A172 (cell line): ENCODE data around the gene RAPH1. TPM values are rescaled to one million over a fixed set of nuclear protein-coding genes. Genes with fewer than 3 reads are reported as not detected.

Experiments
- DNase-seq: peaks from one replicate; pipeline ENCODE4 v3.0.0-alpha.2; 2015; ENCODE audit warnings: low spot score
- total RNA-seq: library from RNA; depleted of rRNA; stranded (reverse); fragments of >200 nt; shearing (Covaris generic); gene quantifications from 2 replicates; pipeline ENCODE4 v1.2.3, GENCODE V29; 2014; rRNA removed

Gene RAPH1, protein sequence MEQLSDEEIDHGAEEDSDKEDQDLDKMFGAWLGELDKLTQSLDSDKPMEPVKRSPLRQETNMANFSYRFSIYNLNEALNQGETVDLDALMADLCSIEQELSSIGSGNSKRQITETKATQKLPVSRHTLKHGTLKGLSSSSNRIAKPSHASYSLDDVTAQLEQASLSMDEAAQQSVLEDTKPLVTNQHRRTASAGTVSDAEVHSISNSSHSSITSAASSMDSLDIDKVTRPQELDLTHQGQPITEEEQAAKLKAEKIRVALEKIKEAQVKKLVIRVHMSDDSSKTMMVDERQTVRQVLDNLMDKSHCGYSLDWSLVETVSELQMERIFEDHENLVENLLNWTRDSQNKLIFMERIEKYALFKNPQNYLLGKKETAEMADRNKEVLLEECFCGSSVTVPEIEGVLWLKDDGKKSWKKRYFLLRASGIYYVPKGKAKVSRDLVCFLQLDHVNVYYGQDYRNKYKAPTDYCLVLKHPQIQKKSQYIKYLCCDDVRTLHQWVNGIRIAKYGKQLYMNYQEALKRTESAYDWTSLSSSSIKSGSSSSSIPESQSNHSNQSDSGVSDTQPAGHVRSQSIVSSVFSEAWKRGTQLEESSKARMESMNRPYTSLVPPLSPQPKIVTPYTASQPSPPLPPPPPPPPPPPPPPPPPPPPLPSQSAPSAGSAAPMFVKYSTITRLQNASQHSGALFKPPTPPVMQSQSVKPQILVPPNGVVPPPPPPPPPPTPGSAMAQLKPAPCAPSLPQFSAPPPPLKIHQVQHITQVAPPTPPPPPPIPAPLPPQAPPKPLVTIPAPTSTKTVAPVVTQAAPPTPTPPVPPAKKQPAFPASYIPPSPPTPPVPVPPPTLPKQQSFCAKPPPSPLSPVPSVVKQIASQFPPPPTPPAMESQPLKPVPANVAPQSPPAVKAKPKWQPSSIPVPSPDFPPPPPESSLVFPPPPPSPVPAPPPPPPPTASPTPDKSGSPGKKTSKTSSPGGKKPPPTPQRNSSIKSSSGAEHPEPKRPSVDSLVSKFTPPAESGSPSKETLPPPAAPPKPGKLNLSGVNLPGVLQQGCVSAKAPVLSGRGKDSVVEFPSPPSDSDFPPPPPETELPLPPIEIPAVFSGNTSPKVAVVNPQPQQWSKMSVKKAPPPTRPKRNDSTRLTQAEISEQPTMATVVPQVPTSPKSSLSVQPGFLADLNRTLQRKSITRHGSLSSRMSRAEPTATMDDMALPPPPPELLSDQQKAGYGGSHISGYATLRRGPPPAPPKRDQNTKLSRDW
- total RNA-seq = 11.2 and 15.5 TPM in 2 replicates

DNA sequence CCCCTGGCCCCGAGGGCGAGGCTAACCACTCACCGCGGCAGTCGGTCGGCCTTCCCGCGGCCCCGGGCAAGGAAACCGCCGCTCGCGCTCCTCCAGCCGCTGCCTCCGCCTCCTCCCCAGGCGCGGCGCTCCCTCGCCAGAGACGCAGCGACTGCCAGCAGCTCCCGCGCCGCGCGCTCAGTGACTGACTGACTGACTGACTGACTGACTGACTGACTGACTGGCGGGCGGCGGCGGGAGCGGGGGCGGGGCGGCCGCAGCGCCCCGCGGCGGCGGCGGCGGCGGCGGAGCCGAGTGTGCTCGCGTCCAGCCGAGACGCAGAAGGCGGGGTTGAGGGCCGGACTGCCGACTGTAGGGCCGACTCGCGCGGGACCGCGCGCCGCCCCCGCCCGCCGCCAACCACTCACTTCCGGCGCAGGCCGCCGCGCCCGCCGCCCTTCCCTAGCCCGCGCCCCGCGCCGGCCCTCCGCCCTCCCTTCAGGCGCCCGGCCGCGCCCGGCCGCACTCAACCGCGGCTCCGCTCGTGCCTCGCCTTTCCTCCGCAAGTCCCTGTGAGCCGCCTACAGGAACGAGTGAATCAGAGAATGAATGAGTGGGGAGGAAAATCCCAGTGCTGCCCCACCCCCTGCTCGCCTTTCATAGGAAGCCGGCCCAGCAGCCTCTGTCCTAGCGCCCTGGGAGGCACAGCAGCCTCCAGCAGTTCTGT lies at the start of gene RAPH1:
Gene RAPH1 (minus strand): TSS at position 224 of the 706 bp plus-strand sequence. CDS start 39,948 bp downstream, outside the sequence.
- peak; percentile 74 for DNase-seq

DNA sequence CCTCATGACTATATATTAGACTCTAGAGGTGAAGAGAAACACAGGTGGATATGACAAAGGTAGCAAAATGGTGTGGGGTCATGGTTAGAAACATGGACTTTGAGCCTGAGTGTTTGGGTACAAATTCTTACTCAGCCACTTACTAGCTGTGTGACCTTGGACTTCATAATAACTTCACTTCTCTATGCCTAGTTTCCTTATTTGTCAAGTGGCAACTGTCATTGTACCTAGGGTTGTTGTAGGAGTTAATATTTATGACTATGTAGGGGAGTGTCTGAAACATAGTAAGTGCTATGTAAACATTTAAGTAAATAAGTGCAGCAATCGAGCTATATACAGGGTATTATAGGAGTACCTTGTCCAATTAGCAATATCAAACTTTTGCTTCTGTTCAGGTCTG lies 49.7 kb upstream of the RAPH1 start:
- no peak for DNase-seq

DNA sequence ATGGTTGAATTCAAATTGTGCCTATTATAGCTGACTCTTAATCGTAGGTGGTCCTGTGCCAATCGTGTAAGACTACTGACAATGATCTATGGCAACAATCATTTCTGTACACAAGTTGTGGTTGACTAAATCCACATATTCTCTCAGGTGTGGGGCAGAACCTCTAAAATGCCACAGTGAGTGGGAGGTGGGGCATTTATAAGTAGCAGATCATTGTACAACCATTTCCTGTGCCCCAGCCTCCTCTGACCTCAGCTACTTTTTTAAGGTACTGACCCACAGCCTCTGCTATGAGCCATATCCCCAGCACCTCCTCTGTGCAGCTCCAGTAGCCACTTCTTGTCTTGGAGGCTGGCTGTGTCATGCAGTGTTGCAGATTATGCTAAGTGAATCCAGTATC lies 48.6 kb upstream of the RAPH1 start:
- DNase-seq = peak; percentile 80

DNA sequence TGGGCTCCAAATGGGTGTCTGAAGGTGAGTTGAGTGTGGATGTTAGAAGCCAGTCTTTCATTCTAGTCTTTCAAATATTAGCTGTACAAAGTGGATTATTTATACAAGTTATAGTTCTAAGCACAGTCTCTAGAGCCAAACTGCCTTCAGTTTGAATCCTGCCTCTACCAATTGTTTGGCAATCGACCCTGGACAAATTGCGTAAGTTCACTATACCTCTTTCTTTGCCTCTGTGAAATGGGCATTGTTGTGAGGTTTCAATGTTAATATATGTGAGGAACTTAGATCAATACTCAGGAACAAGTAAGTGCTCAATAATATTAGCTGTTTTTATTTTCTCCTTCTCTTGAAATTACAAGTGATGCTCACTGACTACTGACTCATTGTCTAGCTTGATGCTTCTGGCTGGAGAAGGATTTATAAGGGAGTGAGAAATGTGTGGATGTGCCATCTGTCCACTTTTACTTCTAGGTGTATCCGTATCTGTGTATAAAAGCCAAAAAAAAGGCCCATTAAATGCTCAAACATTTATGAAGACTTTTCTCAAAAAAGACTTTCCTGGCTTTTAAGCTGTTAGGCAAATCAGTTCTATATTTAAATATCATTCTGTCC lies 48.1 kb upstream of the RAPH1 start:
- DNase-seq = no peak

DNA sequence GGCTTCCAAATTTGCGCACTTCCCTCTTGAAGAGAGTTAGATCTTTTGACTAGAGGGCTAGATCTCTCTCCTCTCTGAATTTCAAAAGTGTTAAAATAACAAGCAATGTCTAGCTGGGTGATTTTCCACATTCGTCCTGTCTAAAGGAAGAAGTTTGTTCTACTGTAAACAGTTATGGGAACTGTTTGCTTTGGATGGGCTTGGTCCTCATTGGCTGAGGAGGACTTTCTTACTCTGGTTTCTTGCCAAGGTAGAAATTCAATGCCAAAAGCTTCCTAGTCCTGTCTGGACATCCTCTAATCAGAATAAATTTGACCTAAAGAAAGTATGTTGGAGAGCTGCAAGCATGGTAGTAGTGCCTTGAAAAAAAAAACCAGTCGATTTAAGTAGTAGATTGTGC lies 47.4 kb upstream of the RAPH1 start:
- no peak for DNase-seq

DNA sequence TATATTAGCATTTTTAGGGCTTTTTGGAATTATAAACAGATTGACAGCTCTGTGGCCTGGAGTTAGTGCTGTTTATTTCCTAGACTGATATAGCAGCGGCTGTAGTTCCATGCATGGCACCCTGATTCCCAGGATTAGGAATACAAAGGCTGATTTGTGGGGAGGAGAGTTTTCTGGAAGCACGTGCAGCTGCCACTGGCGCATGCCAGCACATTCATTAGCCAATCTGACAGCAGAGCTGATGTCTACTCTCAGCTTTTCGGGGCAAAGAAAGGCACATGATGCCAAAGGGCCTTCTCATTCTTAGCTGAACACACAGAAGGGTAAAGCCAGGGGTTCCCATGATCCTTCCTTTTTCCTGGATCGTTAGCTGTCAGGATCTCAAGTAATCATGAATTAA lies 45.7 kb upstream of the RAPH1 start:
- no peak for DNase-seq

DNA sequence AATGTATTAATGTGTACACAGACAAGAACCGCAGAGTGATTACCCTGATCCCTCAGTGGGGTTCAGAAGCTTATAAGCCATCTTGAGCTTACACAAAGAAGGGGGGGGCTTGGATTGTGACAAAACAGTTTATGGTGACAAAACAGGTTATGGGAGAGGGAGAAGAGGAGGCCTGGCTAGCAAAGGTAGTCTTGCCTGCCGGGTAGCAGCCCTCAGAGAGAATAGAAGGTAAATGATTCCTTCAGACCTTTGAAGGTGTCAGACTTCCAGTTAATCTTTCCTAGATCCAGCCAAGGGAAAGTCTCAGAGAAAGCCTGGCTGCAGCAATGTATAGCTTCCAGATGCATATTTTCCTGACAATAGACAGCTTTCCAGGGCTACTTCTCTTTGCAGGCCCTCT lies 44.6 kb upstream of the RAPH1 start:
- no peak for DNase-seq

DNA sequence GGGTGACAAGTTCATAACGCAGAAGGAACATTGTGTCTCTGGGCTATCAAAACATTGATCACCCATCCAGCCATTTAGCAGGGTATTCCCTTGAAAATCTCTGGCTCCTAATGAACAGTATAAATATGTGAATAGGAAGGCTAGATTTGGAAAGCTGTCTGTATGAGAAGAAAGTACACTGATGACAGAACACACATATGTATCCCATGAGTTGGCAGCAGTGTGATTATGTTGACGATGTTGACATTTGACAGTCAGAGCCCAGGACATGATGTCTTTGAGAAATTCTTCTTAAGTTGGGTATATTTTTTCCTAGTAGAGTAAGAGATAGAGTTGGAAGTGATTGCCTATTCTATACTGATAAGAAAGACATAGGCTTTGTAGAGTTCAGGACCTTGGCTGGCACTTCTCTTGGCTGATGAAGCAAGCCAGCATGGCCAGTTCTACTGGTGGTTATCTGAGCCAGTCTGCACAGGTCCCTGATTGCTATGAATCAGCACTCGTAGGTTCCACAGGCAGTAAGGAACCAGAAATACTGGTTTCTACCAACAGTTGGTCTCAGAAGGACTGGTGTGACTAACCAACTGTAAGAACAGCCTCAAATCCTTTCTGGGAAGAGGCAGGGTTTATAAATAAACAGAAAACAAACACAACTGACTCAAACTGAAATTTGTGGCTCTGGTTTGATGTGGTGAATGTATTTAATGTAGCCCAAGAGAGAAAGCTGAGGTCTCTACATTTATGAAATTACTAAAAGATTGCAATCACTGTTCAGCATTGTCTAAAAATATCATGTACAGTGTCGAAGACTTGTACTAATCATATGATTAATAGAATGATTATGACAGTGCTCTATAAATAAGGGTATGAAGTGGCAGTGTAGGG lies 43.9 kb upstream of the RAPH1 start:
- DNase-seq = peak; percentile 59

DNA sequence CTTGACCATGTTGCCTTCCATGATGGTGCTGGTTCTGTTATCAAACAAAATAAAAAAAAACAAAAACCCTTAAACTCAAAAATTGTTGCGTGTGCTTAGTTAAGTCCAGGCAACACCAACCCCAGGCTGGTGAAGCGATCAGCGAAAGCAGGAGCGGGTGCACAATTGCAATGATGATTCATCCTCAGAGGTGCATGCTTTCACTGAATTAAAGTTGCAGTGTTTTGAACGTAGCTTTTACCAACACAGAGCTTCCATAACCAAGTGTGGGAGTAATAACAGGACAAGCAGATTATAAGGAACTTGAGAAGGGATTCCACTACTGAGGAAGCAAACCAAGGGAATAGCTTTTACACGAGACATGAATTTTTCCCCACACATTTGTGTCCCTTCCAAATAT lies 39.7 kb upstream of the RAPH1 start:
- no peak for DNase-seq

DNA sequence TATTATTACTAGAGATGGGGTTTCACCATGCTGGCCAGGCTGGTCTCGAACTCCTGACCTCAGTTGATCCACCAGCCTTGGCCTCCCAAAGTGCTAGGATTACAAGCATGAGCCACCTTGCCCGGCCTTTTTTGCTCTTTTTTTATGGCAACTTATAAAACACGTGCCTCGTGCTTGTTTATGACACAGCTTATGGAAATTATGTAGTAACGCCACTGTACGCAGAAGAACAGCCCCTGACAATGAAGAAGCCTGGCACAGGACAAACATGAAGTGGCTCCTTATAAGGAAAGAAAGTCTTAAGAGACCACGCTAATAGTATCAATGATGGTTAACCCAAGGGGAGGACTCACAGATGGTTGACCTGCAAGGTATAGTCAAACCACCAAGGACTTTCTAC lies 37.2 kb upstream of the RAPH1 start:
- no peak for DNase-seq

DNA sequence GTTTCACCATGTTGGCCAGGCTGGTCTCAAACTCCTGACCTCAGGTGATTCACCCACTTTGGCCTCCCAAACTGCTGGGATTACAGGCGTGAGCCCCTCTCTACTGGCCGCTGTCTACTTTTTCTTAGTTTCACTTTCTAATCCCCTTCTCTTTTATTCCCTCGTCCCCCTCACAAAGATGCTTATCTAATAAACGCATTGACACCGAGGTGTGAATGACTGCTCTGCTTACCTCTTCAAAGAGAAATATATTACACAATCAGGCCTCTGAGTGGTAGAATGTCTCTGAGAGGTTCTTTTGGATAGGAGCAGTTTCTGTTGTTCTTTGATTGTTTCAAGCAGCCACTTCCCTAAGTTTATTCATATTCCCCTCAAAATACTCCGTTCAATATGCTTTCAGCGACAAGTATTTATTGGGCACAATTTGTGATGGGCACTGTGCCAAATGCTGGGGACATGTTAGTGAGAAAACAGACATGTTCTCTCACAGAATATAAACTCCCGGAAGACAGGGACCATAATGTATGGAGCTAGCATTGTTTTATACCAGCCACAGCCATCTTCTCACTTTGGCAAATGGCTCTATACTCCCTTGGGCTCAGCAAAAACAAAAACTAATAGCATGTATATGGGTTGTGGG lies 34.7 kb upstream of the RAPH1 start:
- no peak for DNase-seq

DNA sequence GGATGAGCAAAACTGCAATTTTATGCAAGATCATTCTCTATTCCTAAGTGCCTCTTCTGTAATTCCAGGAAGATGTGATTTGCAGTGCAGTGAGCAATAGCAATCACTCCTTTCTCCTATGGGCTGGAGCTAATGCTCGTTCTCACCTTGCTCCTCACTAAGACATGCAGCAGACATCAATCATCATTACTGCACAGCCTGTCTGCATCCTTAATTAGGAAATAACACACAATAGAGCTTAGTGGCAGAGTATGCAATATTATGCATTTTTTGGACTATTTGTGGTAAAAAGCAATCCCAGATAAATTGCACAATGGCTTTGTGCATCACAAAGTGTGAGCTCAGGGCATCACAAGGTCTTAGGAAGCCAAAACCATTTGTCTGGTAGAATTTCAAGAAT lies 32.6 kb upstream of the RAPH1 start:
- no peak for DNase-seq

DNA sequence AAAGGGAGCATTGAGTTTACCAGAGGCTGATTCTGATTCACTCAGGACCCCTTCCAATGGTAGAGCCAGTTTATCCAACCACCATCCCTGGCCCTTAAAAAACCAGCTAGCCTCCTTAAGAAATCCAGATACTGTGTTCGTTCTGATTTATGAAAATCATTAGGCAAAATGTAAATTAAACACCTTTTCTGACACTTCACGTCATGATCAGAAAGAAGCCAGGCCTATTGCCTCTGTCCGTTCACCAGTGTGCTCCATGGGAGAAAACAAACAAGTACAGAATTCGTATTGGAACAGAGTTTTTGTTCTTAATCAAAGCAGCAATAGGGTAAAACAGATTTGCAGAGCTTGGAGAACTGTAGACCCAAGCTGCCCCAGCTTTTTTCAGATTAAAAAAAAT lies 31.1 kb upstream of the RAPH1 start:
- DNase-seq = no peak

DNA sequence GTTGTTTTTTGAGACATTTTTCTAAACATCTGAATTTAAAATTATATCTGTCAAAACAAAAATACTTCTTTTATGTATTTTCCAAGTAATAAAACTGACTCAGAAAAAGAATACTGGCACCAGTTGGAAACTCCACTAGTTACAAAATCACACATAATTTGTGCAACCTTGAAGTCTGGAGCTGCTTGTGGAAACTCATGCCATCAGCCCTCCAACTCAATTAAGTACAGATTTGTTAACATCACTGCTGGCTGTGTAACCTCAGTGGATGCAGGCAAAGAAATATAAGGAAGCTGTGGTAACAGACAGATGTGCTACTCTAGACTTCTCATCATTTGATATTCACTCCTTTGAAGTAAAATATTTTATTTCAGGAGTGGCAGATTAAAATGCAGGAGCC lies 30.0 kb upstream of the RAPH1 start:
- no peak for DNase-seq

DNA sequence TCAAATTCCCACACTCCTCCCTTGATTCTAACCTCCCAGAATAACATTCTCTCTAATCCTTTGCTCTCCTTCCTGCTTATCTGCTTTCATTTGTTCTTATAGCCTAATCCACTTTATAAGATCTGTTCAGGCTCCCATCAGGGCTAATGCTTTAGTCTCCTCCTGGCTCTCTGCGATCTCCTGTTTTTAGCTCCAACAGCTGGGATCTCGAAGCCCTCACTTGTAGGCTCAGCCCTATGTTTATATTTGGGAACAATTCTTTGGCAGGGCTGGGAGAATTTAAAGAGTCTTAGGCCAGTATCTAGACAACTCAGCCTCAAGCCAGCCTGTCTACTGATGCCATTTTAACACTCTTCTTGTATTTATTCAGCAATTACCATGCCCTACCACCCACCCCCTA lies 27.2 kb upstream of the RAPH1 start:
- DNase-seq = no peak

DNA sequence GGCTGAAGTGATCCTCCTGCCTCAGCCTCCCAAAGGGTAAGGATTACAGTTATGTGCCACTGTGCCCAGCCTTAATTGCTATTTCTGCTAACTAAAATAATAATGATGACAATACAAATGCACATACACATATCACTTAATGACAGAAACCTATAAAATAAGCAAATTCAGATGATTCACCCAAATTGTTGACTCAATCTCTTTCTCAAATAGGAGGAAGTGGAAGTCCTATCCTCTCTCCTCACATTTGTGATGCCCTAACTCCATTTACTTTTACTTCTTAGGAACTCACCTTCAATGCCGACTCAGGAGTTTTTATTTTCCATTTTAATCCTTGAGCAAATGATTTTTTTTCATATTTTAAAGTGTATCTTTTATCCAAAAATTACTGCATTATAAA lies 24.5 kb upstream of the RAPH1 start:
- no peak for DNase-seq

DNA sequence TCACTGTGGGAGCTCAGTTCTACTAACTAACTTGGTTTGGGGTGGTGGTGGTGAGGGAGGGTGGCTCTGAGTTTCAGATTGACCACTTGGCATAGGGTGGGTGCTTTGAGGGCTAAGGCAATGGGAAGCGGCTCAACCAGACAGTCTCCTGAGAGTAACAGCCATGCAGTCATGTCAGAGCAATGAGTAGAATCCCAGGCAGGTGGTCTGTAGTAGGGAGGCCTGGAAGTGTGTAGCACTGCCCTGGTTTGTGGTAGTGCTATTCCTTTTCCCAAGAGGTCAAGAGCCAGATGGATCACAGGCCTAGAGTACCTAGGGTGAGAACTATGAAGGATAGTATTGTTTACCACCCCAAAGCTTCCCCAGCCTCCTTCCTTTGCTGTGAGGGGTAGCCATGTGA lies 18.7 kb upstream of the RAPH1 start:
- DNase-seq = no peak

DNA sequence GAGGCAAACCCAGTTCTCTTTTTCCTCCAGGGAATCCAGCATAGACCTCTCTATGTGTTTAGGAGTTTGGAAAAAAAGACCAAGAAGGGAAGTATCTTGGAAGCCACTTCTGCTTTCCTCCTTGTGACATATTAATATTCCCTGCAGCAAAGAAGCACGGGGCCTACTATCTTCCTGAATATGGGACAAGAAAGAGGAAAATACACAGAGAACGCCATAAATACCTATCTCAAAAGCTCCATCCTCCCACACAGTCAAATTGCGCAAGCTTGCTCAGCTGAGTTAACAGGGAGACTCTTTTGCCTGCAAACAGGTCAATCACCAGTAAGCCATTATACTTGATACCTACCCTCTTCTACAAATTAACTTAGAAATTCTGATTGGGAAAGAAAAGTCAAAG lies 16.7 kb upstream of the RAPH1 start:
- no peak for DNase-seq

DNA sequence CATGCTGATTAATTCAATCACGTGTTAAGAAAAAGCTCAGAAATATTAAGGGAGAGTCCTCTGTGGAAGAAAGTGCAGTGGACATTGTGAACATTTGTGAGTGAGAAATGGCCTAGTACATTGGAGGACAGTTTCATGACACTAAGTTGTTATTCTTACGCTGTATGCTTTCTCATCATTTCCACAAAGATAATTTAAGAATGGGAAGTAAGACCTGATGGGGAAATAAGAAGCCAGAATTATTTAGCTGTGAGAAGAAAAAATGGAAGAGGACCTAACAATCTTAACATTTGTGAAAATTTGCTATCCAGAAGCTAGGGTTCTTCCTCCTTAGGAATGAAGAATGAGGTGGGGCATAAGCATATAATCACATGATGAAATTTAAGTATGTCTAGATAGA lies 15.2 kb upstream of the RAPH1 start:
- DNase-seq = no peak

DNA sequence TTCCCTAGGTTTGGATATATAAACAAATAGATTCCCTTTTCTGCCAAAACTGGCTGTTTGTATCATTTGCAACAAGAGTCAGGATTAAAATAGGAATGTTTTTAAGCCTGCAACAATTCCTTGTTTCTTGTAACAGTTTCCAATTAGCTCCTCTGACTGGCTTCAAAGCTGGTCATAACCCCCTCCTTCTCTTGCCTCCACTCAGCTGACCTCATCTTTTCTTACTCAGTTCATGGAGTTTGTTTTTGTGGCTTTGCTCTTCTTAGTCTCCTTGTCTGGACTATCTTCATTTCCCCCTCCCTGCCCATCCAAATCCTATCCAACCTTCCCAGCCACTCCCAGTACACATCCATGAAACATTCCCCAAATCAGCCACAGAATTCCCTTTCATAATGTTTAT lies 14.3 kb upstream of the RAPH1 start:
- DNase-seq = no peak
